Islet of Langerhans (tissue), 1 donor: ENCODE data around the gene HBM.
"Not testable (repeated sequence)": the region's sequence is repeated elsewhere in the genome, so short reads cannot be mapped to it uniquely, and the experiment has no call there.

Experiments
- FAIRE-seq: peaks from one replicate; lab custom pipeline; 2011; peaks lifted over from hg19 to GRCh38; lab: Jason Lieb, UNC

Gene HBM

DNA sequence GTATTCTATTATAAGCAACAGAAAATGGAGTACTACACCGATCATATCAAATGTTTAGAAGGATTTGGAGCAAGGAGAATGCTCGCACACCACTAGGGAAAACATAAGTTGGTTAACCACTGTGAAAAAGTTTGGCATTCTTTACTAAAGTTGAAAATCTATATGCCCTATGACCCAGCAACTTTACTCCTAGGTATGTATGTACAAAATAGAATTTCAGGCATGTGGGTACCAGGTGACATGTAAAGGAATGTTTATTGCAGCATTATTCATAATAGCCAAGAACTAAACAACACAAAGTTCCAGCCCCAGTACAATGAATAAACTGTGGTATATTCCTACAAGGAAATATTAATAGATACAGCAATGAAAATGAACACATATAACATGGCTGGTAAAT is 19.1 kb upstream of the HBM start:
- no peak for FAIRE-seq

GRCh38 chr16:149024-149660 is 16.6 kb upstream of the HBM start:
- no peak for FAIRE-seq

- no peak for FAIRE-seq
Measured at GRCh38 chr16:152141-153128, 13.3 kb upstream of the HBM start, which contains the start of gene HBZ. Gene HBZ, plus strand, starts transcription at chr16:152644. Its CDS starts 266 bp downstream, at chr16:152910.

GRCh38 chr16:153129-153521 is 12.7 kb upstream of the HBM start:
- FAIRE-seq, result not testable (repeated sequence)

GRCh38 chr16:153550-154216 is 12.1 kb upstream of the HBM start:
- FAIRE-seq, result not testable (repeated sequence)

DNA sequence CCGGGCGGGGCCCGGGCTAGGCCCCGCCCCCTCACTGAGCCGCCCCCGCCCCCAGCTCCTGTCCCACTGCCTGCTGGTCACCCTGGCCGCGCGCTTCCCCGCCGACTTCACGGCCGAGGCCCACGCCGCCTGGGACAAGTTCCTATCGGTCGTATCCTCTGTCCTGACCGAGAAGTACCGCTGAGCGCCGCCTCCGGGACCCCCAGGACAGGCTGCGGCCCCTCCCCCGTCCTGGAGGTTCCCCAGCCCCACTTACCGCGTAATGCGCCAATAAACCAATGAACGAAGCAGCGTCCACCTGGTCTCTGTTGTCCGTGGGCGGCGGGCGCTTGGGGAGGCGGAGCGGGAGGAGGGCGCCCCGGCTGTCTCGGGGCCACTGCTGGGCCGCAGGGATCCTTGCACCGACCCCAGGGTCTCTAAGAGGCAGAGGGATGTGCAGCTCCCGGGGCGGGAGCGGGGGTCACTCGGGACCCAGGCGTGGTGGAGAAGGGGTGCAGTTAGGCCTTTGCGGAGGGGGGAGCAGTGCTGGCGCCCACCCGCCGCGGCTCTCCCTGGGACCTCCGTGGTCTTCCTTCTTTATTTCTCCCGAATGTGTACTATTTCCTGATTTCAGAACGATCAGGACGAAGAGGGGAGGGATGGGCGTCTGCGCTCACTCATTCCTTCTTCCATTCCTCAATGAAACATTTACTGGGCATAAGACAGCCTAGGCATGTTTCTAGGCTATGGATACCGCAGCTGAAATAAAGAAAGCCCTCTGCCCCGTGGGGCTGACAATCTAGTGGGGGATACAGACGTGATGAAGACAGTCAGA is 11.4 kb upstream of the HBM start:
- FAIRE-seq, result no peak

DNA sequence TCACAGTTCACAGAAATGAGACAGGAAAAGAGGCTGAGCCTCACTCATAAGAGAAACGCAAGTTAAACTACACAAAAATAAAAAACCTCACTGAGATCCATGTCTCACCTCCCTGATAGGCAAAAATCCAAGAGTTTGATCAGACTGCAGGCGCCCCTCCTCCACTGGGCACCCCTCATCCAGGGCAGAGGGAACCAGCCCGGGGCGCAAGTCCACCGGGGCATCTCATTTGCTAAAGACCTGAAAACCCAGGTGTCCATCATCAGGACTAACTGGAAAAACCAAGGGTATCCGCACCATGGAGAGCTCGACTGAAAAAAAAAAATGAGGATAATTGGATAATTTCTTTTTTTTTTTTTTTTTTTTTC is 10.8 kb upstream of the HBM start:
- FAIRE-seq, result no peak

GRCh38 chr16:159136-159849 is 6.5 kb upstream of the HBM start:
- no peak for FAIRE-seq

DNA sequence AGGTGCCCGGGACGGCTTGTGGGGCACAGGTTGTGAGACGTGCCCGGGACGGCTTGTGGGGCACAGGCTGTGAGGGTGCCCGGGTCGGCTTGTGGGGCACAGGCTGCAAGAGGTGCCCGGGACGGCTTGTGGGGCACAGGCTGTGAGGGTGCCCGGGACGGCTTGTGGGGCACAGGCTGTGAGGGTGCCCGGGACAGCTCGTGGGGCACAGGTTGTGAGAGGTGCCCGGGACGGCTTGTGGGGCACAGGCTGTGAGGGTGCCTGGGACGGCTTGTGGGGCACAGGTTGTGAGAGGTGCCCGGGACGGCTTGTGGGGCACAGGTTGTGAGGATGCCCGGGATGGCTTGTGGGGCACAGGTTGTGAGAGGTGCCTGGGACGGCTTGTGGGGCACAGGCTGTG is 5.5 kb upstream of the HBM start:
- not testable (repeated sequence) for FAIRE-seq

DNA sequence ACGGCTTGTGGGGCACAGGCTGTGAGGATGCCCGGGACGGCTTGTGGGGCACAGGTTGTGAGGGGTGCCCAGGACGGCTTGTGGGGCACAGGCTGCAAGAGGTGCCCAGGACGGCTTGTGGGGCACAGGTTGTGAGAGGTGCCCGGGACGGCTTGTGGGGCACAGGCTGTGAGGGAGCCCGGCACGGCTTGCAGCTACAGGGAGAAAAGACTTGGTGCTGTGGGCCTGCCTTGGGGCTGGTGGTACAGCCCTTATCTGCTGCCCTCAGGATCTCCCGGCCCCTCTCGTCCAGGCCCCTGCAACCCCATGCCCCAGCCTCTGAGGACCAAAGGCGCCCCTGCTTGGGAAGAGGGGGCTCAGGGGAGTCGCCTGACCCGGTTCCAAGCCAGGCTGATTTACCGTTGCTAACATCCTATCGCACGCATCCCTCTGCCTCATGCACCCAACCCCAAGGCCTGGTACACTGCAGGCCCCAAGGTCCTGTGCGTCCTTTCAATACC is 5.0 kb upstream of the HBM start:
- FAIRE-seq, result no peak

- no peak for FAIRE-seq
Measured at GRCh38 chr16:162271-162991, 3.3 kb upstream of the HBM start.

GRCh38 chr16:163139-163538 is 2.6 kb upstream of the HBM start:
- FAIRE-seq, result not testable (repeated sequence)

GRCh38 chr16:163696-164095 is 2.1 kb upstream of the HBM start:
- not testable (repeated sequence) for FAIRE-seq

DNA sequence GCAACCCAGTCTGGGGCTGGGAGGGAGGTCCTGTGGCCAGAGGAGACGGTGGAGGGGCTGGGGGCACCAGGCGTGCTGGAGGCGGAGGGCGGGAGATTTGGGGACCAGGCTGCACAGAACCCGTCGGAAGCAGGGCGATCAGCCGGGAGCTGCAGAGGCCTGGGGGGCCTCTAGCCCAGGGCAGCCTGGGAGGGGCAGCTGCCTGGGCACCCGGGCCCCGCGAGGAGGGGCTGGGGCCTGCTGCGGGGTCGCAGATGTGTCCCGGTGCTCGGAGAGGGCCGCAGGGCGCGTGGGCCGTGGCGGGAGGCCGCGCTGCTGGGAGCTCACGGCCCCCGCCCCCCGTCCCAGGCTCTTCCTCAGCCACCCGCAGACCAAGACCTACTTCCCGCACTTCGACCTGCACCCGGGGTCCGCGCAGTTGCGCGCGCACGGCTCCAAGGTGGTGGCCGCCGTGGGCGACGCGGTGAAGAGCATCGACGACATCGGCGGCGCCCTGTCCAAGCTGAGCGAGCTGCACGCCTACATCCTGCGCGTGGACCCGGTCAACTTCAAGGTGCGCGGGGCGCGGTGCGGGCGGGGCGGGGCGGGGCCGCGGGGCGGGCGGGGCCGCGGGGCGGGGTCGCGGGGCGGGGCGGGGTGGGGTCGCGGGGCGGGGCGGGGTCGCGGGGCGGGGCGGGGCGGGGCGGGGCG is 1.5 kb upstream of the HBM start:
- FAIRE-seq, result not testable (repeated sequence)

- FAIRE-seq, result no peak
Measured at GRCh38 chr16:164827-165538, 795 bp upstream of the HBM start.

DNA sequence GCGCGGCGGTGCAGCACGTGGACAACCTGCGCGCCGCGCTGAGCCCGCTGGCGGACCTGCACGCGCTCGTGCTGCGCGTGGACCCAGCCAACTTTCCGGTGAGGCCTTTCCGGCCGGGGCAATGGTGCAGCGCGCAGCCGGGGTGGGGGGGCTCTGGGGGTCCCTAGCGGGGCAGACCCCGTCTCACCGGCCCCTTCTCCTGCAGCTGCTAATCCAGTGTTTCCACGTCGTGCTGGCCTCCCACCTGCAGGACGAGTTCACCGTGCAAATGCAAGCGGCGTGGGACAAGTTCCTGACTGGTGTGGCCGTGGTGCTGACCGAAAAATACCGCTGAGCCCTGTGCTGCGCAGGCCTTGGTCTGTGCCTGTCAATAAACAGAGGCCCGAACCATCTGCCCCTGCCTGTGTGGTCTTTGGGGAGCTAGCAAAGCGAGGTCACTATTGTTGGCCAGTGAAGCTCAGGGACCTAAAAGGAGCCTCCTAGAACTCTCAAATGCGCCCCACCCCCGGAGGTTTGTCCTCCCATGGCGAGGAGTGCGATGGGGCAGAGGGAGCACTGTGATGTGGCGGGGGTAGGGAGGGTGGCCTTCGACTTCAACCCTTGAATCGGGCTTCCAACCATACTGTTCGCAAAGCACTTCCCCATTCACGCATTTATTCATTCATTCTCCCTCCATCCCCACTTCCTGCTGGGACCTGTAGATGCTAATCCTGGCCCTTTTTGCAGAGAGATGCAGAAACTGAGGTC is 770 bp downstream of the HBM start:
- FAIRE-seq, result no peak

GRCh38 chr16:167122-167690 is 1.4 kb downstream of the HBM start:
- no peak for FAIRE-seq

GRCh38 chr16:168424-168823 is 2.6 kb downstream of the HBM start:
- no peak for FAIRE-seq
